ENCODE measurements around the gene SLC4A7. TPM values are rescaled to one million over a fixed set of nuclear protein-coding genes. Genes with fewer than 3 reads are reported as not detected.

The SLC4A7 gene
- total RNA-seq, 1 donor = 165 TPM

DNA sequence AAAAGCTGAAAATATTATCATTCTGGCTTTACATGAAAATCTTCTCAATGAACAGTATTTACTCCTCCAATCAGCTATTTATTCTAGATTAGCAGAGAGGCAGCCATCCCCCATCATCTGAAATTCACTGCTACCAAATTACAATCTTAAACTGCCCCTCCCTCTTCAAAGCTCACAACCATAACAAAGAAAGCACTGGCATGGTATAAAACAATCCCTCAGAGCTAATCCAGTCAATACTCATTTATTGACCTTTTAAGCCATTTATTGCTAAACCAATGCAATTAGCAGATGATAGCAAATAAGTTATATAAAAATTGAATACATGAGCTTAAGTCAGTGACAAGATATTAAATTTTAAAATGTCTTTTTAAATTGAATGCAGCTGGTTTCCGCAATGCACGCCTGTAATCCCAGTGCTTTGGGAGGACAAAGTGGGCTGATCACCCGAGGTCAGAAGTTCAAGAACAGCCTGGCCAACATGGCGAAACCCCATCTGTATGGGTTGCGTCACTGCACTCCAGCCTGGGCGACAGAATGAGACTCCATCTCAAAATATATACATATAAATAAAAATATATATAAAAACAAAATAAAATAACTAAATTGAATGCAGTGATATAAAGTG is 12.1 kb downstream of the SLC4A7 start:
- no peak overlapping the region for H3K4me3 ChIP-seq (ENCODE audit: low read depth, low read length)
- TF ChIP-seq, protein P1, sequence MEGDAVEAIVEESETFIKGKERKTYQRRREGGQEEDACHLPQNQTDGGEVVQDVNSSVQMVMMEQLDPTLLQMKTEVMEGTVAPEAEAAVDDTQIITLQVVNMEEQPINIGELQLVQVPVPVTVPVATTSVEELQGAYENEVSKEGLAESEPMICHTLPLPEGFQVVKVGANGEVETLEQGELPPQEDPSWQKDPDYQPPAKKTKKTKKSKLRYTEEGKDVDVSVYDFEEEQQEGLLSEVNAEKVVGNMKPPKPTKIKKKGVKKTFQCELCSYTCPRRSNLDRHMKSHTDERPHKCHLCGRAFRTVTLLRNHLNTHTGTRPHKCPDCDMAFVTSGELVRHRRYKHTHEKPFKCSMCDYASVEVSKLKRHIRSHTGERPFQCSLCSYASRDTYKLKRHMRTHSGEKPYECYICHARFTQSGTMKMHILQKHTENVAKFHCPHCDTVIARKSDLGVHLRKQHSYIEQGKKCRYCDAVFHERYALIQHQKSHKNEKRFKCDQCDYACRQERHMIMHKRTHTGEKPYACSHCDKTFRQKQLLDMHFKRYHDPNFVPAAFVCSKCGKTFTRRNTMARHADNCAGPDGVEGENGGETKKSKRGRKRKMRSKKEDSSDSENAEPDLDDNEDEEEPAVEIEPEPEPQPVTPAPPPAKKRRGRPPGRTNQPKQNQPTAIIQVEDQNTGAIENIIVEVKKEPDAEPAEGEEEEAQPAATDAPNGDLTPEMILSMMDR (IDR thresholded peaks at IDR 0.05; ENCODE audit: insufficient read depth, low read length) = no peak
- no peak for DNase-seq (ENCODE audit: low read depth)

DNA sequence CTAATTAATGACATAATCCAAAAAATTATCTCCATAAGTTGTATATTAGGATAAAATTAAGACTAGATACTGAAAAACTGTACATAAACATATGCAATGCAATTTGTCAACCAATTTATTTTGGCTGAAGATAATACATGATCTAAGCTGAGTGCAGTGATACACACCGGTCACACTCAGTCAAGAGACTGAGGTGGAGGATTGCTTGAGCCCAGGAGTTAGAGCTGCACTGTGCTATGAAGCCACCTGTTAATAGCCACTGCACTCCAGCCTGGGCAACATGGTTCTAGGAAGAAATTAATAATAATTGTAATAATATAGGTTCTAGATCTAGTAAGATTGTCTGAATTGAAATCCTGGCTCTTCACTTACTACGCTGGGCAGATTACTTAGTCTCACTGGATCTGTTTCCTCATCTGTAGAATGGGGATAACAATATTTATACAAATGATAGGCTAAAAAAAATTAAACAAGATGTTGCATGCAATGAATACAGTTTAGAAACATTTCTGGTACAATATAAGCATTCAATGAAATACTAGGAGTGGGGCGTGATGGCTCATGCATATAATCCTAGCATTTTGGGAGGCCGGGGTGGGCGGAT is 15.8 kb downstream of the SLC4A7 start:
- TF ChIP-seq, protein P1 (IDR thresholded peaks at IDR 0.05; ENCODE audit: insufficient read depth, low read length) = no peak
- no peak for DNase-seq (ENCODE audit: low read depth)
- no peak overlapping the region for H3K4me3 ChIP-seq (ENCODE audit: low read depth, low read length)

DNA sequence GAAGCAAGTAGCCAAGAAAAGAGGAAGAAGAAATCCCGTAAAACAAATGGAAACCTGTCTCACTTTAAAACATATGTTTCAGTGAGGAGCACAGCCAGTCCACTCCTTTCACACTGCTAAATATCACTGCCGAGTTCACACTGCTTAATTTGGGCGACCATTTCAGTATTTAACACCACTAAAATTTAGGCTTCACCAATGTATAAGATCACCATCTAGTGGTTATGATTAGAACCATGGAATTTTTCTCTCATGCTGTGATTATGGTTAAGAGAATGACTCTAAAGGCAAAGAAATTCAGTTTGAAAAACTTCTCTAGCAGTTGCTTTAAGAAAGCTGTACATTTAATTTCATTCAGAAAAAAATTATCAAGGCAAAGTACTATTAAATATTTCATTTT is 16.6 kb downstream of the SLC4A7 start:
- H3K4me3 ChIP-seq (ENCODE audit: low read depth, low read length) = no peak overlapping the region
- DNase-seq (ENCODE audit: low read depth) = peak; percentile 63
- TF ChIP-seq, protein P1 (IDR thresholded peaks at IDR 0.05; ENCODE audit: insufficient read depth, low read length) = peak; percentile 58

DNA sequence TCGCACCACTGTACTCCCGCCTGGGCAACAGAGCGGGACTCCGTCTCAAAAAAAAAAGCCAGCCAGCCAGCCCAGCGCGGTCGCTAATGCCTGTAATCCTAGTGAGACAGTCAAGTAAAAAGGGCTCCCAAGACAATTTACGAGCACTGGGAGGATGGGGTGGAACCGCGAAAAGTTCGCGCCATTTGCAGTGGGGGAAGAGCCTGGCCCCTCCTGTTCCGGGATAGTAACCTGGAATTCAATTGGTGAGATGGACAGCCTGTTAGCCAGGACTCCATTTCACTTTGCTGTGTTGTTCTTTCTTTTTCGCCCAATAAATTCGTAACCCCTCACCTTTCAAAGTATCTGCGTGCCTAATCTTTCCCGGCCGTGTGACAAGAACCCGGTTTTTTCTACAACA is 19.5 kb downstream of the SLC4A7 start:
- no peak overlapping the region for H3K4me3 ChIP-seq (ENCODE audit: low read depth, low read length)
- DNase-seq (ENCODE audit: low read depth) = no peak
- TF ChIP-seq, protein P1 (IDR thresholded peaks at IDR 0.05; ENCODE audit: insufficient read depth, low read length) = no peak

DNA sequence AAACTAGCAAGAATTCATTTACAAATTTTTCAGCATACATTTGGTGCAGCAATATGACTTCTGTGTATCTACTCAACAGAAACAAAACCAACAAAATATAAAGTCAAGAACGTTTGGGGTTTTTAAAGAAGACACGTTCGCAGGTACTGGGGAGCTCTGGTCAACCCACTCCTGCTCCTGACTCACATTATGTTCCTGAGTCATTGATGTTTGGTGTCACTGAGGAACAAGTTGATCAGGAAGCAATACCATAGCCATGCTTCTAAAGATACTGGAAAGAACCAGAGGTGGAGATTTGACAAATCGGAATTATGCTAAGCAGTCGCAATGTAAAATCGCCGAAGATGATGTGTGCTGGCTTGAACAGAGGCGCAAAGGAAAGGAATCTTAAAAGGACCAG is 22.0 kb downstream of the SLC4A7 start:
- no peak overlapping the region for H3K4me3 ChIP-seq (ENCODE audit: low read depth, low read length)
- TF ChIP-seq, protein P1 (IDR thresholded peaks at IDR 0.05; ENCODE audit: insufficient read depth, low read length) = no peak
- DNase-seq (ENCODE audit: low read depth) = no peak

DNA sequence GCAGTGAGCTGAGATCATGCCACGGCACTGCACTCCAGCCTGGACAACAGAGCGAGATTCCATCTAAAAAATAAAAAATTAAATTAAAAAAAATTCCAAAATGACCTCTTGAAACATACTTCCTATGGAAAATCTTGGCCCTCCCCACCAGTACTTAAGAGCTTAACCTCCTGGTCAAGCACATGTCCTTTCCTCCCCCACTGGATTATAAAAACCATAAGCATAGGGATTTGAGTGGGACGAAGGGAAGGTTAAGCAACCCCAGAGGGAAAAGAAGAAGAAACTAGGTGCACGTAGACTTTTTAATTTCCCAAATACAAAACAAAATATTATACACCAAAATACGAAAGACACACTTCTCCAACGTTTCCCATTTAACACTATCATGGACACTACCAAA is 25.3 kb downstream of the SLC4A7 start:
- no peak for DNase-seq (ENCODE audit: low read depth)
- TF ChIP-seq, protein P1 (IDR thresholded peaks at IDR 0.05; ENCODE audit: insufficient read depth, low read length) = no peak
- H3K4me3 ChIP-seq (ENCODE audit: low read depth, low read length) = no peak overlapping the region

Data from fibroblast of the aortic adventitia (primary cell).